ENCODE data around the gene SMDT1.

GRCh38 chr22:42039271-42039670 lies 40.2 kb upstream of the SMDT1 start:
- TF ChIP-seq POLR2A (IDR thresholded peaks at IDR 0.05) (no peak), CTCF (IDR thresholded peaks at IDR 0.05) (no peak)

Measured in tibial nerve (tissue), 3 donors.